Raji (cell line): ENCODE results near the gene TAS2R9.

Experiments used
- POLR2A ChIP-seq: IDR thresholded peaks from 2 replicates; pipeline ENCODE4 v1.6.1; 2011; ENCODE audit warnings: low read depth, low read length, control low read depth; ENCODE audit not compliant: insufficient read depth

The TAS2R9 gene

DNA sequence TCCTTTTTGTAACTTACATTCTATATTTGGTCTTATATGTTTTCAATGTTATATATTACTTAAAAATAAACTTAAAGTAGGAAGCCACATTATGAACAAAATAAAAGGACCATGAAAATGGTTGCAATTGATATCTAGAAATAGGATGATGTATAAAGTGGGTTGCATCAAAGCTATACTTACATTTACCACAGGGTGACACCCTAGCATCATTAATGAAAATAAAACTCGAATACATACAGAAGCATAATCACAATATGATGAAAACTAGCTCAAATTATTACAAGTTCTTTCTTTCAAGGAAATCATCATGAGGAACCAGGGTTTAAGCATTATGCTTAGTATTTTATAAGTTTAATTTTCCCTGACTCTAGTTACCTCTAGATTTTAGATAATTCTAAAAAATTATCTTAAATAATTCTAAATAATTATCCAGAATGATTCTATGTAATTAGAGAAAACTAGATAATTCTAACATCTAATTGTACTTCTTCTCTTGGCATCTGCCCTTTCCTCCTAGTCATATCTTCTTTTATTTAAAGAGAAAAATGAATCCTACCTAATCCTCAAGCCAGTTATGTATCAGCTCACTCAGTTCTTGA, 38.7 kb downstream of the TAS2R9 start:
- TF ChIP-seq POLR2A = no peak

DNA sequence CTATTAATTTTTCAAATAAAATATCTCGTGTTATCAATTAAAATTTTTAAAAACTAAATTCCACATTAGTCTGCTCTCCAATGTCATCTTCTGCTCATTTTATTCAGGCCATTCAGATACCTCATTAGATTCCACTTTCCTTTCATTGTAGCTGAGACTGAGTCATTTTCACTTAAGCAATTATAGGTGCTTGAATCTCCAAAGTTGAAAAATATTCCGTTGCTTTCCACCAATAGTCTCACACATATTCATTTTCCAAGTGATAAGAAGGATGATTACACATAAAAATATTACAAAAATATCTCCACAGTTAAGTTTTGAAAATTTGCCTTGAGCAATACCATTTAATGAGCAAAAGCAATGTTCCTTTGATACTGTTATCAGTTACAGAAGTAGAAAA, 50.3 kb downstream of the TAS2R9 start:
- no peak for TF ChIP-seq POLR2A
